Muscle of leg (tissue), 11 donors: Measurements from ENCODE around the gene INPP4B. TPM values are rescaled to one million over a fixed set of nuclear protein-coding genes. Genes with fewer than 3 reads are reported as not detected.
A peak's percentile ranks its signal among the peaks of the same experiment; 100 is the strongest.

Experiments
- DNase-seq: peaks from one replicate; pipeline ENCODE4 v3.0.0; 2013
- H3K27ac ChIP-seq: one replicate; pipeline ENCODE4 v1.5.1; 2013; ENCODE audit warnings: mild to moderate bottlenecking, low read length, control low read depth
- H3K27me3 ChIP-seq: one replicate; pipeline ENCODE4 v1.6.1; 2013; ENCODE audit warnings: low read length; ENCODE audit not compliant: control insufficient read depth, insufficient read depth
- H3K36me3 ChIP-seq: one replicate; pipeline ENCODE4 v1.6.1; 2013; ENCODE audit warnings: low read length; ENCODE audit not compliant: control insufficient read depth, insufficient read depth
- H3K4me1 ChIP-seq: one replicate; pipeline ENCODE4 v1.6.1; 2013; ENCODE audit warnings: low read length; ENCODE audit not compliant: control insufficient read depth, insufficient read depth
- H3K4me3 ChIP-seq: one replicate; pipeline ENCODE4 v1.5.1; 2013; ENCODE audit warnings: low read length, control low read depth
- H3K9me3 ChIP-seq: replicated peaks from 2 replicates; pipeline ENCODE4 v1.6.1; 2013; ENCODE audit warnings: low read depth, low read length; ENCODE audit not compliant: control insufficient read depth
- WGBS: methylation state at CpG from one replicate; pipeline ENCODE4 v1.1.5; 2013; ENCODE audit warnings: missing lambda C conversion rate; ENCODE audit not compliant: insufficient coverage; 5-methylcytosine and 5-hydroxymethylcytosine counted together
- polyA plus RNA-seq, 8 donors: library from polyadenylated mRNA; unstranded; fragments of 120-200 nt; gene quantifications; one replicate each; pipeline versions ENCODE4 v1.2.1 to v1.2.3, GENCODE V29; 2013; ENCODE audit warnings: inconsistent platforms in 1 of 8, low replicate concordance in 1 of 8; ENCODE audit not compliant: insufficient read length in 8 of 8, insufficient read depth in 1 of 8
- total RNA-seq: library from RNA; stranded (reverse); fragments of 120-200 nt; gene quantifications from one replicate; pipeline ENCODE4 v1.2.4, GENCODE V29; 2013

The INPP4B gene
- total and polyA plus RNA-seq, 9 donors, result 15.7 to 55.1 (median 30.6) TPM

GRCh38 chr4:142100941-142101340 is 745.2 kb downstream of the INPP4B start:
- DNase-seq, result no peak
- Histone ChIP-seq H3K4me1 (no peaks in the 10 kb centered on the region), H3K36me3 (no peaks in the 10 kb centered on the region), H3K9me3 (no peaks in the 10 kb centered on the region), H3K27me3 (no peaks in the 10 kb centered on the region), H3K27ac (no peak overlapping the region), H3K4me3 (no peak overlapping the region)

GRCh38 chr4:142098900-142099545 is 747.1 kb downstream of the INPP4B start:
- no CpG with 5 or more reads among the region's 1 CpG for WGBS
- peaks cover 4% of the 10 kb centered on the region for H3K36me3 ChIP-seq
- no peak overlapping the region for H3K4me3 ChIP-seq
- H3K27ac ChIP-seq, result no peak overlapping the region
- peak; percentile 15 for DNase-seq
- H3K9me3 ChIP-seq, result no peaks in the 10 kb centered on the region
- no peaks in the 10 kb centered on the region for H3K27me3 ChIP-seq
- no peaks in the 10 kb centered on the region for H3K4me1 ChIP-seq

DNA sequence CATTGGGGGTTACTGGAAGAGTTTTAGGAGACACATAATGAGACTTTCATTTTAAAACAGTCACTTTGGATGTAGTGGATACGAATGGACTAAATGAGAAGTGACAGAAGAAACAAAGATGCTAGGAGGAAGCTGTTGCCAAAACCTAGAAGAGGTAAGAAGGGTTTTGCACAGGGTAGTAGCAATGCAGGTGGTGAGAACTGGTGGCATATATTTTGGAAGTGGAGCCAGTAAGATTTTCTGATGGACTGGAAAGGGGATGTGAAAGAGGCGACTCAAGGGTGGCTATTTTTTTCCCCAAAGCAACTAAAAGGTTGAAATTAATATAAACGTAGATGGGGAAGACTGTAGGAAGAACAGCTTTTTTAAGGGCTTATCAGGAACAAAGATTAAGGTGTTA is 747.7 kb downstream of the INPP4B start:
- no peaks in the 10 kb centered on the region for H3K27me3 ChIP-seq
- DNase-seq, result no peak
- 83% methylated on average over 2 of the region's 3 CpGs for WGBS

GRCh38 chr4:142097015-142097414 is 749.1 kb downstream of the INPP4B start:
- H3K4me3 ChIP-seq, result no peak overlapping the region
- H3K4me1 ChIP-seq, result no peaks in the 10 kb centered on the region
- H3K36me3 ChIP-seq, result peaks cover 4% of the 10 kb centered on the region
- H3K27me3 ChIP-seq, result no peaks in the 10 kb centered on the region
- H3K9me3 ChIP-seq, result no peaks in the 10 kb centered on the region
- H3K27ac ChIP-seq, result no peak overlapping the region
- WGBS, result no CpG with 5 or more reads among the region's 3 CpGs
- no peak for DNase-seq

More for the DNA sequence above, 747.7 kb downstream of the INPP4B start:
- Histone ChIP-seq H3K27ac (no peak overlapping the region), H3K36me3 (peaks cover 4% of the 10 kb centered on the region), H3K9me3 (no peaks in the 10 kb centered on the region), H3K4me1 (no peaks in the 10 kb centered on the region), H3K4me3 (no peak overlapping the region)

GRCh38 chr4:142095886-142096605 is 750.1 kb downstream of the INPP4B start:
- peak; percentile 43 for DNase-seq
- WGBS, result no CpG with 5 or more reads among the region's 3 CpGs

GRCh38 chr4:142092941-142093340 is 753.2 kb downstream of the INPP4B start:
- Histone ChIP-seq H3K4me3 (no peak overlapping the region), H3K36me3 (peaks cover 4% of the 10 kb centered on the region), H3K4me1 (no peaks in the 10 kb centered on the region), H3K27me3 (no peaks in the 10 kb centered on the region), H3K9me3 (no peaks in the 10 kb centered on the region), H3K27ac (no peak overlapping the region)
- 50% methylated on average over 1 of the region's 1 CpG for WGBS
- no peak for DNase-seq

More at GRCh38 chr4:142095886-142096605, 750.1 kb downstream of the INPP4B start:
- Histone ChIP-seq H3K27ac (no peak overlapping the region), H3K36me3 (peaks cover 4% of the 10 kb centered on the region), H3K4me1 (no peaks in the 10 kb centered on the region), H3K4me3 (no peak overlapping the region), H3K27me3 (no peaks in the 10 kb centered on the region), H3K9me3 (no peaks in the 10 kb centered on the region)

GRCh38 chr4:142091691-142092182 is 754.4 kb downstream of the INPP4B start:
- WGBS, result 75% methylated on average over 2 of the region's 4 CpGs
- Histone ChIP-seq H3K36me3 (peaks cover 4% of the 10 kb centered on the region), H3K9me3 (no peaks in the 10 kb centered on the region), H3K27me3 (no peaks in the 10 kb centered on the region), H3K4me1 (no peaks in the 10 kb centered on the region), H3K27ac (no peak overlapping the region), H3K4me3 (no peak overlapping the region)
- peak; percentile 33 for DNase-seq

DNA sequence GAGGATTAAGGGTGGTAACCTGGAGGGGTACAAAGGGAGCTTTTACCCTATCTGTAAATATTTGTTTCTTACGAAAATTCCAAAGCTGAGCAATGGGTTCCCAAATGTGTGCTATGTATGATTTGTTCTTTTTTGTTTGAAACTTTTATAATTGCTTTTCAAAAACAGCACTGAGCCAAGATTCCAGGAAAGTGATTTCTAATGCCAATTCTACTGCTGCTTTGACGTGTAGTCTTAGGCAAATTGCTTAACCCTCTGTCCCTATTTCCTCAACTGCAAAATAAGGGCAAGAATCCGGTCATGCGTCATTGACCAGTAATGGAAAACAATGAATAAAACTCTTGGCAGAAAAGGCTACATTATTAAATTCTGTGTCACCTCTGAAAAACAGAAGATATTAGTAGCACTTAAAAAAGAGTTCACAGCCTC is 755.0 kb downstream of the INPP4B start:
- H3K36me3 ChIP-seq, result peaks cover 4% of the 10 kb centered on the region
- 20% methylated on average over 1 of the region's 4 CpGs for WGBS
- H3K4me1 ChIP-seq, result no peaks in the 10 kb centered on the region
- H3K27ac ChIP-seq, result no peak overlapping the region
- DNase-seq, result peak; percentile 70
- no peaks in the 10 kb centered on the region for H3K27me3 ChIP-seq
- no peaks in the 10 kb centered on the region for H3K9me3 ChIP-seq
- no peak overlapping the region for H3K4me3 ChIP-seq

DNA sequence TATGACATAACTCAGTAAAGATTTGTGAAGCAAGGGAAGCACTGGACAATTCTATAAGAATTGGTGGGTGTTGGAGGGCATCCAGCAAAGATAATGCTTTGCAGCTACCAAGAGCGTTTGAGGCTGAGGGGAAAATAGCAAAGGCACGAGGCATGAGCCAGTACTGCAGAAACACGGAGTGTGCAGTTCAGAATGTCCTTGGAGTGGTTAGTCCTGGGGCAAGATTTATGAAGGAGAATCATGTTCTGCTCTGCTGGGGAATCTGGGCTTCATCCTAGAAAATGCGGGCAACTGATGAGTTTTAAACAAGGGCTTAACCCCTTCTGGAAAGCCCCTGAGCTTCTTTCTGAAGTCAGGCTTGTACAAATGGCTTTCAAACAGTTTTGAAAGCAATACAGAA is 757.2 kb downstream of the INPP4B start:
- H3K27ac ChIP-seq, result no peak overlapping the region
- no peak overlapping the region for H3K4me3 ChIP-seq
- H3K27me3 ChIP-seq, result no peaks in the 10 kb centered on the region
- no peaks in the 10 kb centered on the region for H3K4me1 ChIP-seq
- 25% methylated on average over 4 of the region's 4 CpGs for WGBS
- DNase-seq, result peak; percentile 16
- H3K9me3 ChIP-seq, result no peaks in the 10 kb centered on the region
- peaks cover 3% of the 10 kb centered on the region for H3K36me3 ChIP-seq

DNA sequence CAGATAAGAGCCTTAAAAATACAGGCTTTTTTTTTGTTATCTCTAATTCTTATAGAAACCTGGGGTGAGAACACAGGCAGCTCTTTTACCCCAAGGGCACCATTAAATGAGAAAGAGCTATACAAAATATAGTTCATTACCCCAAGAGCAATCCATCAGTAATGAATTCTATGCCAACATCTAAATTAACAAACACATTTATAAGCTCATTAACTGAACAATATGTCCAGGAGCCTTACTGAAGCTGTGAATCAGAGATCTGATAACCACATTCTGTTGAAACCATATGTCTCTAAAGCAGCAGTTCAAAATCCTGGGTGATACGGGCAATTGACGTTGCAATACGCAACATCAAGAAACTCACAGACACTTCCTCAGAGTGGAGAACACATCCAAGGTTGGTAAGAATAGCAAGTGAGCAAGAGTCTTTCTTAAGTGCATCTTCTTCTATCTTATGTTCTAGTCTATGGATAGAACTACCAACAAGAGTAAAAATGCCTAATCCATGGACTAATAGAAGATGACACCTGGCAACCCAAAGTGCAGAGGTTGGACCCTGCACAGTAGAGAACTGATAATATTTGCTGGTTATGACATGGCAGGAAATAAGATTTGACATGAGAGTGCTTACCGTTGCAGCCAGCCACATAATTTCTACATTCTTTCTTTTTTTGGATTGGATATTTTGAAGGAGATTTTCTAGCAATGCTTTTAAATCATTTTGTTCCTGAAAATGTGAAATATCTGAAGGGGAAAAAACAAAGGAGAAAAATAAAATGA is 760.4 kb downstream of the INPP4B start:
- no peaks in the 10 kb centered on the region for H3K4me1 ChIP-seq
- no peak overlapping the region for H3K27ac ChIP-seq
- DNase-seq, result no peak
- WGBS, result no CpG with 5 or more reads among the region's 4 CpGs
- H3K9me3 ChIP-seq, result no peaks in the 10 kb centered on the region
- no peaks in the 10 kb centered on the region for H3K27me3 ChIP-seq
- H3K36me3 ChIP-seq, result peaks cover 3% of the 10 kb centered on the region
- H3K4me3 ChIP-seq, result no peak overlapping the region
